Lower leg skin (tissue), 4 donors: ENCODE data around the gene NMNAT2. TPM values are rescaled to one million over a fixed set of nuclear protein-coding genes. Genes with fewer than 3 reads are reported as not detected.

Source experiments
- DNase-seq, 2 donors: peaks; one replicate each; pipeline ENCODE4 v3.0.0-alpha.2; 2019; ENCODE audit warnings: low spot score in 2 of 2
- H3K4me3 ChIP-seq: fragments of 200-600 bp; sonication (generic); 2 replicates; pipeline ENCODE4 v1.5.1; 2017; ENCODE audit warnings: mild to moderate bottlenecking, low read depth; ENCODE audit not compliant: poor library complexity, severe bottlenecking
- CTCF ChIP-seq, 3 donors: fragments of 450-650 bp; IDR thresholded peaks; one replicate each; pipeline ENCODE4 v1.5.1; 2016; ENCODE audit warnings: antibody characterized with exemption in 3 of 3, mild to moderate bottlenecking in 3 of 3, moderate library complexity in 2 of 3
- POLR2A ChIP-seq, 2 donors: fragments of 450-650 bp; IDR thresholded peaks; one replicate each; pipeline ENCODE4 v1.6.1; 2016 to 2017; ENCODE audit warnings: antibody characterized with exemption in 2 of 2, mild to moderate bottlenecking in 1 of 2, moderate library complexity in 1 of 2
- WGBS, 2 donors: methylation state at CpG; one replicate each; pipeline ENCODE4 v1.1.5; 2018; 5-methylcytosine and 5-hydroxymethylcytosine counted together
- intact Hi-C: fragments of 100-400 bp; cut with DNase I; formaldehyde crosslinking; loops from one replicate; pipeline ENCODE4 v1.15.0; 2023; ENCODE audit warnings: low total_unique reads
- total RNA-seq, 4 donors: library from RNA; depleted of rRNA; stranded (reverse); fragments of >200 nt; gene quantifications; one replicate each; pipeline ENCODE4 v1.1.0, GENCODE V29; 2016

Gene NMNAT2
- total RNA-seq, 4 donors from 2014 or later: 0.23 to 0.34 (median 0.34) TPM; not detected in 1

DNA sequence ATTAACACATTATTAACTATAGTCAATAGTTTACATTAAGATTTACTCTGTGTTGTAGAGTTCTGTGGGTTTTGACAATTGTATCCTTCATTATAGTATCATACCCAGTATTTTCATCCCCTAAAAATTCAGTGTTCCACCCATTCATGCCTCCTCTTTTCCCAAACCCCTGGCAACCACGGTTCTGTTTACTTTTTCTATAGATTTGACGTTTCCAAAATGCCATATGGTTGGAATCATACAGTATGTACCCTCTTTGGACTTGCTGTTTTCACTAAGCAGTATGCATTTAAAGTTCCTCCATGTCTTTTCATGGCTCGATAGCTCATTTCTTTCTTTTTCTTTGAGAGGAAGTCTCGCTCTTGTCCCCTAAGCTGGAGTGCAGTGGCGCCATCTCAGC is 122.7 kb downstream of the NMNAT2 start:
- intact Hi-C loops: no loop called here
- H3K4me3 ChIP-seq: no peak overlapping the region
- TF ChIP-seq POLR2A (IDR thresholded peaks at IDR 0.05): no peak
- TF ChIP-seq CTCF (IDR thresholded peaks at IDR 0.05): no peak
- 78 to 79% methylated on average over 5 of the region's 5 CpGs for WGBS, 2 donors
- DNase-seq: no peak

- DNase-seq: no peak
- TF ChIP-seq CTCF (IDR thresholded peaks at IDR 0.05): no peak
- TF ChIP-seq POLR2A (IDR thresholded peaks at IDR 0.05): no peak
- intact Hi-C loops: no loop called here
- no peak overlapping the region for H3K4me3 ChIP-seq
- 66 to 68% methylated on average over 1 of the region's 1 CpG for WGBS, 2 donors
These were observed 124.3 kb downstream of the NMNAT2 start for GRCh38 chr1:183293876-183294275.

DNA sequence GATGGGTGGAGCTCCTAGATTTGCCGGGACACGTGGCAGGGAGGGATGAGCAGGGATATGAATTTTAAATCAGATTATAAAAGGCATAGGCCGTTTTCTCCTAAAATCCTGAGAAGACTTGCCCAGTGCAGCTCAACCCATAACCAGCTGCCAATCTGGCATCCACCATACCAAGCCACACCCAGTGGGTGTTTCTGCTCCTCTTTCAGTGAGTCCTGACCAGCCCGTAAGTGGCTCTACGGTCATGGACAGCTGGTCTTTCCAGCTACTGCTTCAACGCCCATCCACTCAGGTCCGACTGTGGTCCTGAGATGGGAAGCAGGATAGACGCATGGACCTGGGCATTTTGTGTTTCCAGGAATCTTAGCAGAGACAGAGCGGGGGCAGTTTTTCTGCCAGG is 124.9 kb downstream of the NMNAT2 start:
- no peak for DNase-seq
- 42 to 57% methylated on average over 9 of the region's 9 CpGs for WGBS, 2 donors
- no peak for TF ChIP-seq CTCF (IDR thresholded peaks at IDR 0.05)
- TF ChIP-seq POLR2A (IDR thresholded peaks at IDR 0.05): no peak
- intact Hi-C loops: no loop called here
- H3K4me3 ChIP-seq: no peak overlapping the region

DNA sequence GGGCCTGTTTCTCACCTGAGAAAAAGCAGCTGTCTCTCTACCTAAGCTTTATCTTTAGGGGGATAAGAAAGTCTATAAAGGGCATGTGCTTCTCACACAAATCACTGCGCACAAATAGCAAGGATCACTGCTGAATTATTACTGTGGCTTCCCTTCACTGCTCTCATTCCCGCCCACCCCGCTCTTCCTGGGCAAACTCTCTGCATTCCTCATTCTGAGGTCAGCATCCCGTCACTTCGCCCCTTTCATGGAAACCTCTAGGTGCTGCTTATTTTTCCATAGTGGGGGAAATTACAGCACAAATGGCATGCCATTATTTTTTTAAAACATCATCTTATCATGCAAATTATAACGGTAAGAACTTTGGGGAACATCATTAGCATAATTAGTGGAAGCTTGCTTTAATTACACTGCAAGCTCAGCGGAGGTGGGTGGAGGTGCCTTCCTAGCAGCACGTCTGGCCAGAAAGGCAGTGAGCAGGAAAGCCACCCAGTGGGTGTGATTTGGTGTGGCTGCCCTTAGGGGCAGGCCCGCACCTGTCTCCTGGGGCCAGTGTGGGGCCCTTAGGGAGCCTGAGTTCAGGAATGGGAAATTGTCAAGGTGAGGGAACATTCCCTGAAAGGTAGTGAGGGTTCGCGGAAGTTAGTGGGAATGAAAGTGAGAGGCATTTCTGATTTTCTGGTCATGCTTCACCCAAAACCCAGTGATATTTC is 126.2 kb downstream of the NMNAT2 start:
- WGBS, 2 donors: 44 to 50% methylated on average over 11 of the region's 11 CpGs
- intact Hi-C loops: no loop called here
- no peak overlapping the region for H3K4me3 ChIP-seq
- TF ChIP-seq CTCF (IDR thresholded peaks at IDR 0.05) (no peak), POLR2A (IDR thresholded peaks at IDR 0.05) (no peak)
- no peak for DNase-seq

GRCh38 chr1:183291216-183291762 is 126.9 kb downstream of the NMNAT2 start:
- no peak for DNase-seq
- no peak for TF ChIP-seq POLR2A (IDR thresholded peaks at IDR 0.05)
- TF ChIP-seq CTCF (IDR thresholded peaks at IDR 0.05): no peak
- H3K4me3 ChIP-seq: no peak overlapping the region
- intact Hi-C loops: no loop called here
- 79 to 92% methylated on average over 5 of the region's 5 CpGs for WGBS, 2 donors
